Motor neuron (in vitro differentiated cells): ENCODE results near the gene KCNQ2. TPM values are rescaled to one million over a fixed set of nuclear protein-coding genes. Genes with fewer than 3 reads are reported as not detected.
"Not testable (repeated sequence)": the region's sequence is repeated elsewhere in the genome, so short reads cannot be mapped to it uniquely, and the experiment has no call there.

Experiments
- ATAC-seq, 8 experiments: fragments of 200-7000 bp; cut with Tn5 transposase; replicated peaks in 6 of 8; 2 replicates each; pipeline ENCODE4 v1.8.0; 2021; ENCODE audit warnings: mild to moderate bottlenecking in 8 of 8, moderate library complexity in 8 of 8
- H3K27ac ChIP-seq, 2 donors: fragments of 250-450 bp; sonication (Bioruptor Pico); 2 replicates each; pipeline ENCODE4 v1.9.0; 2021; ENCODE audit warnings: antibody characterized with exemption in 2 of 2, mild to moderate bottlenecking in 2 of 2, moderate library complexity in 1 of 2
- H3K4me1 ChIP-seq, 2 donors: fragments of 250-450 bp; sonication (Bioruptor Pico); replicated peaks in 1 of 2; 2 replicates each; pipeline ENCODE4 v1.6.1; 2021; ENCODE audit warnings: antibody characterized with exemption in 2 of 2, mild to moderate bottlenecking in 2 of 2, moderate library complexity in 1 of 2
- H3K4me3 ChIP-seq, 5 donors: fragments of 250-450 bp; sonication (Bioruptor Pico); 2 replicates each; pipeline ENCODE4 v1.9.0; 2021; ENCODE audit warnings: antibody characterized with exemption in 5 of 5, mild to moderate bottlenecking in 5 of 5, moderate library complexity in 4 of 5
- WGBS, 10 experiments: fragments of 450-650 bp; shearing (Covaris generic); methylation state at CpG; one replicate each; pipeline ENCODE4 v1.0.0; 2022; 5-methylcytosine and 5-hydroxymethylcytosine counted together
- in situ Hi-C, 9 experiments: fragments of 400-800 bp; cut with MboI; loops; one replicate each; pipeline ENCODE4 v1.15.0; 2021; ENCODE audit warnings: low sequenced_read_pairs in 9 of 9, low pct_unique_long_range_greater_than_20kb in 2 of 9; ENCODE audit not compliant: unreplicated experiment in 9 of 9
- total RNA-seq, 8 experiments: library from RNA; unstranded; fragments of 300-600 nt; gene quantifications; 2 replicates each; pipeline versions ENCODE4 v1.2.3 to v1.2.4, GENCODE V29; 2022

Gene KCNQ2
- total RNA-seq, 8 experiments from 2014 or later: 0.18 to 124 (median 58.4) TPM

DNA sequence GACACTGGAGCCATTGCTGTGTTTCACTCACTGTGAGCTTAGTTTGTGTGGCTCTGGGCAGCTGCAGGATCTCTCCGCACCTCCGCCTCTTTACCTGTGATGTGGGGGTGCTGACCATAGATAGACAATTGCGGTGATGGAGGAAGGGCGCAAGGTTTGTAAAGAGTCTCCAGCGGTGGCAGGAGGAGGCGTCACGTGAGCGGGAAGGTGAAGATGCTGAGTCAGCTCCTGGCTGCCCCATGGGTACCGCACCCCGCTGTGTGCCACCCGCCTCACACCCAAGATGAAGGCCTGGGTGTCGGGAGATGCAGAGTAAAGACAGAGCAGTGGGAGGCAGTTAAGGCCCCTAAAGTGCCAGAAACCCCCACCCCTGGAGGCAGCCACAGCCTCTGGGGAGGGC is 9.0 kb upstream of the KCNQ2 start:
- Histone ChIP-seq H3K27ac (no peak overlapping the region), H3K4me3 (no peak overlapping the region), H3K4me1 (peaks cover 33 to 36% of the 10 kb centered on the region in 2 donors)
- no peak for ATAC-seq
- WGBS, 10 experiments: 0 to 100% (median 80%) methylated on average over 1 to 7 of the region's 12 CpGs; no CpG with 5 or more reads in 4 of the 10 experiments
- in situ Hi-C loops: no loop called here

DNA sequence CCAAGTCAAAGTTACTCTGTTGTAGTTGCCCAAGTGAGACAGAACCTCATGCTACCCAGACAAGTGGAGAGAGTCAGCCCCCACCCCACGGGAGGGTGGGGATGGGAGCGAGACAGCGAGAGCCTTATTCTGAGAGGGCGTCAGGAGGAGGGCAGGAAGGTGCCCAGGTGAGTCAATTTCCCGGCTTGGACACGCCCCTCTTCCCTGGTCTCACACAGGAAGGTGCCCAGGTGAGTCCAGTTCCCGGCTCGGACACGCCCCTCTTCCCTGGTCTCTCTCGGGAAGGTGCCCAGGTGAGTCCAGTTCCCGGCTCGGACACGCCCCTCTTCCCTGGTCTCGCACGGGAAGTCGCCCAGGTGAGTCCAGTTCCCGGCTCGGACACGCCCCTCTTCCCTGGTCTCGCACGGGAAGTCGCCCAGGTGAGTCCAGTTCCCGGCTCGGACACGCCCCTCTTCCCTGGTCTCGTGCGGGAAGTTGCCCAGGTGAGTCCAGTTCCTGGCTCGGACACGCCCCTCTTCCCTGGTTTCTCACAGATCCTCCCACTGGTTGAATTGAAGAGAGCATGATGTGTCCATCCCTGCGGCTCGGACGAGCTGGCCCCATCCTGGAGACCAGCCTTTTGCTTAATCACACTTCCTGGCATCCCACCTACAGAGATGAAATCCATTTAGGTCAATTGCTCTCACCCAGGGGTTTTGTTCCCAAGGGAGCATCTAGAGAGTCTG is 7.4 kb upstream of the KCNQ2 start:
- WGBS, 10 experiments: 71 to 100% (median 86%) methylated on average over 2 to 12 of the region's 32 CpGs; no CpG with 5 or more reads in 6 of the 10 experiments
- in situ Hi-C loops, ATAC-seq, H3K27ac ChIP-seq, H3K4me3 ChIP-seq: not testable (repeated sequence)
- peaks cover 33 to 40% of the 10 kb centered on the region in 2 donors for H3K4me1 ChIP-seq

DNA sequence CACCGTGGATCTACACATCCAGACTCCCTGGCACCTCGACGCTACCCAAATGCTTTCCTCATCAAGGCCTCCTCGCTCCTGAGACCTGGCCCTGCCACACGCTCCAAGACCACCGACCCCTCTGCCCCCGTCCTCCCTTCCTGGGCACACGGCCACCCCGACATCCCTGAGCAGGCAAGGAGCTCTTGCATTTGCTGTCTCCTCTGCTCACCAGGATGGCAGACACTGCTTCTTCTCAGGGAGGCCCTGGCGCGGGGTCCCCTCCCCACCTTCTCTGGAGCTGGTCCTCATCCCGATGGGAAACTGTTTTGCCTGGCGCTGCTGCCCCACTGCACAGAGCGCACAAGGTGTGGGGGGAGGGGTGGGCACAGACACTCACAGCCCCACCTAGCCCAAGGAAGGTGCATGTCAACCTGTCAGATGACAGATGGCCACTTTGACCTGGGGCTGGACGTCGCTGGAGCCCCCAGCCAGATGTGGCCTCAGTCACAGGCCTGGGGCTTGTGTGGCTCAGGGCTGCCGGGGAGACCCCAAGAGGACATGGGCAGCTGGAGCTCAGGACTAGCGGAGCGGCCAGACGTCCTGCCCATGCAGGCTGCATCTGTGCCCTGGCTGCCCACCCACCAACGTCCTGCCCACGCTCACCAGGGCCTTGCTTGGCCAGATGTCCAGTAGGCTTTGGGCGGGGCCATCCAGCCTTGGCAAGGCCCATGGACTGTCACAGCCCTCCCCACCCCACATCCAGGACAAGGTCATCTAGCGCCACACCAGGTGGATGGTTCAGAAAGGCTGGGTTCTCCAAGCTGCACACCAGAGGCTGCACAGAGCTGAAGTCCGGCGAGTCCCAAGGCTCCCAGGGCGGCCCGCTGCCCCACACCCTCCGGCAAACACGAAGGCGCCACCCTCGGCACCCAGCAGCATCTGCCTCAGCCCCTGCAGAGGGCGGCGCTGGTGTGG is 6.2 kb upstream of the KCNQ2 start:
- in situ Hi-C loops: no loop called here
- H3K27ac ChIP-seq: no peak overlapping the region
- 83 to 100% methylated on average over 5 to 8 of the region's 34 CpGs; no CpG with 5 or more reads in 8 of the 10 experiments for WGBS, 10 experiments

DNA sequence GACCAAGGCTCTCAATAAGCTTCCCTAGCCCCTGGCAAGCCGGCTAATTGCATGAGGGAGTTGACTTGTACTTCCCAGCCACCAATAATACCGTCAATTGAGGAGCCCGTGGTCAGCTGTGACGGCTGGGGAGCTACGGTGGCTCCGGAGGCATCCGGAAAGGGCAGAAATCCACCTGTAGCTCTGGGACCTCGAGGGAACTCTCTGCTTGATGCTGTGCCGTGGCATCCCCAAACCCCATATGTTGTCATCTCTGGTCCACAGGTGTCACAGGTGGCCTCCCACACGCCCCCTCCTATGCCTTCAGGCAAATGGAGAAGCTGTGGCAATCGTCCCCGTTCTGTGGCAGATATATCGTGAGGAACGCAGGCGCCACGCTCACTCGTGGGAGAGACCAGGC is 5.5 kb upstream of the KCNQ2 start:
- in situ Hi-C loops: no loop called here
- no peak overlapping the region for H3K27ac ChIP-seq
- 33 to 80% (median 41%) methylated on average over 1 to 9 of the region's 17 CpGs; no CpG with 5 or more reads in 3 of the 10 experiments for WGBS, 10 experiments
- H3K4me1 ChIP-seq: peaks cover 27 to 45% of the 10 kb centered on the region in 2 donors
- ATAC-seq: no peak
- no peak overlapping the region for H3K4me3 ChIP-seq

More for the DNA sequence above, 6.2 kb upstream of the KCNQ2 start:
- peaks cover 27 to 43% of the 10 kb centered on the region in 2 donors for H3K4me1 ChIP-seq
- ATAC-seq: no peak
- no peak overlapping the region for H3K4me3 ChIP-seq

DNA sequence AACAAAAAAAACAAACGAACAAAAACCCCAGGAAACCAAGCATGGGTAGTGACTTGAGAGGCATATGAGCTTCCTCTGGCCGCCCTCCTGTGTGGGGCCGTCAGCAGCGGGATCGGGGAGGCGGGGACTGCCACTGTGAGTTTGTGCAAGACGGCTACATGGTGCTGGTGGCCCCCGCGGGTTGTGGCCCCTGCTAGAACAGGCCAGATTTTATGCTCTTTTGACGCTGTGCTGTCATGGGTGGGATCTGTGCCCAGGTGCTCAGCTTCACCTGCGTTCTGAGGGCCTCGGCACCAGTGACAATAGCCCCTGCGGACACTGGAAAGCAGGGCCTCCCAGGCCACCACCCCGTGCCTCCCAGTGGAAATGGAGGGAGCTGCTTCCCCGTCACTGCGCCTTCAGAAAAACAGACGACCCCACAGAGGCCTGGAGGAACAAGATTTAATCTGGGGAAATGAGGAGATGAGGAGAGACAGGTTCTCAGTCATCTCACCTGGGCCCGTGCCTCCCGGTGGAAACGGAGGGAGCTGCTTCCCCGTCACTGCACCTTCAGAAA is 4.7 kb upstream of the KCNQ2 start:
- WGBS, 10 experiments: 0 to 58% (median 20%) methylated on average over 1 to 15 of the region's 21 CpGs; no CpG with 5 or more reads in 4 of the 10 experiments

DNA sequence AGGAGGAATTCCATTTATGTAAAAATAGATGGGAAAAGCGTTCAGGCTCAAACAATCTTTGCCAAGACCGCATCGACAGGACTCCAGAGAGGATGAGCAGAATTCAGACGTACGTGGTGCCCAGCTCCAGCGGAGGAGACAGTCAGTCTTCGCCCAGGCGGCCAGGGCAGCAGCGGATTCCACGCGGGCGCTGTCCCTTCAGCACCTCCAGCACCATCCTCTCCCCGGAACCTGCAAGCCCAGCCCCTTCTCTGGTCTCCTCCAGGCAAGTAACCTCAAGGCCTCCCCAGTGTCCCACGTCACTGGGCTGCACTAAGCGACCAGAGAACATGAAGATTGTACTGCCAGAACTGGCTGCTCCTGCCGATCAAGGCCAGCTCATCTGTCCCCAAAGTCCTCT is 2.8 kb upstream of the KCNQ2 start:
- peak in 4 of 8 experiments; percentile 10 to 68 (median 48) for ATAC-seq
- H3K4me3 ChIP-seq: no peak overlapping the region
- H3K27ac ChIP-seq: no peak overlapping the region
- in situ Hi-C loops: no loop called here
- H3K4me1 ChIP-seq: peaks cover 23 to 42% of the 10 kb centered on the region in 2 donors
- 0 to 25% (median 22%) methylated on average over 1 to 12 of the region's 16 CpGs; no CpG with 5 or more reads in 4 of the 10 experiments for WGBS, 10 experiments

More for the DNA sequence above, 4.7 kb upstream of the KCNQ2 start:
- no peak overlapping the region for H3K4me3 ChIP-seq
- no peak for ATAC-seq
- no peak overlapping the region for H3K27ac ChIP-seq
- H3K4me1 ChIP-seq: peaks cover 20 to 38% of the 10 kb centered on the region in 2 donors
- in situ Hi-C loops: no loop called here

DNA sequence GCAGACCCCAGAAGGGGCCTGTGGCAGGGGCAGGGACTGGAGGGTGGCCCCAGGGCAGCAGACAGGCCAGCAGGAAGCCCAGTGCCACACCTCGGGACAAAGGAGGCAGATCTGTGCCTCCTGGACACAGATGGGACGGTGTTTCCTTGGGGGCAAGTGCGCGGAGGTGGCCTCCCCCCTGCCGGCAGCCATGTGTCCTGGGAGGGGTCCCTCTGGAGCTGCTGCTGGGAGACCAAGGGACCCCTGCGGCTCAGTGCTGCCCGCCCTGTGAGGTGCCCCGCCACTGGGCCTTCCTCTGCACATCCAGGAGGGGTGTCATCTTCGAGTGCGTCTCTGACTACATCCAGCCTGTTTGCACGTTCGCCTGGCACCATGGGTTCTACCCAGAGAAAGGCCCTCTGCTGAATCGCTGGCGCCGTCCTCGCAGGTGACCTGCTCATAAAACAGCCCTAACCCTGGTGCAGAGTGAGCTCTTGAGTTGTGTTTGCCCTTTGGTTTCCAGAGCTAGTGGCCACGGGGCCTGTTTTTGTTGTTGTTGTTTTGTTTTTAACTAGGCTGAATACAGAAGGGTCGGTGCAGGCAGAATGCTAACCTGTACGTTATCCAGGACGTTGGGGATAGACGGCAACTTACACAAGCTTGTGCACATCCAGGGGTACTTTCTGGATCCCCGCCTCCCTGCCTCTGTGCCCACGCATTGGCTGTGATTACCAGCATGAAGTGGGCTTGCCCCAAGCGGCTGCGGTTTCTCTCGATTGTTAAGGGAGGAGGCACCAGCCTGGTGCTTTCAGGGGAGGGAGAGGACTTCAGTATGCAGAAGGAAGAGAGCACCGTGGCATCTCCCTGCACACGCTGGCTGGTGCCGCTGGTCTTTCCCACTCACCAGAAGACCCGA is 1.3 kb upstream of the KCNQ2 start:
- H3K4me3 ChIP-seq: no peak overlapping the region
- ATAC-seq: peak in 1 of 8 experiments; percentile 1
- in situ Hi-C loops: no loop called here
- H3K27ac ChIP-seq: no peak overlapping the region
- peaks cover 37 to 55% of the 10 kb centered on the region in 2 donors for H3K4me1 ChIP-seq
- WGBS, 10 experiments: 7 to 64% (median 37%) methylated on average over 3 to 18 of the region's 30 CpGs; no CpG with 5 or more reads in 6 of the 10 experiments

DNA sequence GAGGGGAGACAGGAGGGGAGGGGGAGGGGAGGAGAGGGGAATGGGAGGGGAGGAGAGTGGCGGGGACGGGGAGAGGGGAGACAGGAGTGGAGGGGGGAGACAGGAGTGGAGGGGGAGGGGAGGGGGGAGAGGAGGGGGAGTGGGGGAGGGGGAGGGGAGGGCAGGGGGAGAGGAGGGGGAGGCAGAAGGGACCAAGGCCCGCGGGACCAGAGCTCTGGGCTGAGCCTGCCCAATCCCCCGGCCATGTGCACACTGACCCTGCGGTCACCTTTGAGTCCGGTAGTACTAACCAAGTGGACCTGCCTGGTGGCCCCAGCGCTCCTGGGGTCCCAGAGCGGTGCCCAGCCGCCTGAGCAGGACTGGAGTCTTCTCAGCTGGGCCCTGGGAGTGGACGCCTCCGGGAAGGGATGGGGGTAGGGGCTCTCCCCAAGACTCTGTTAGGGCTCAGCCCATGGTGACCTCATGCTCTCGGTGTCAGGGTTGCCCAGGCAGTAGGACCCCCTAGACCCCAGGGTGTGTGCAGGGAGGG is 471 bp upstream of the KCNQ2 start:
- WGBS, 10 experiments: no CpG with 5 or more reads among the region's 13 CpGs
- H3K27ac ChIP-seq: no peak overlapping the region
- in situ Hi-C loops: no loop called here
- H3K4me1 ChIP-seq: peaks cover 38 to 47% of the 10 kb centered on the region in 2 donors
- H3K4me3 ChIP-seq: peak overlapping the region in 3 of 5 donors; percentile 9 to 25 (median 19)
- peak in 5 of 8 experiments; percentile 2 to 36 (median 15) for ATAC-seq

DNA sequence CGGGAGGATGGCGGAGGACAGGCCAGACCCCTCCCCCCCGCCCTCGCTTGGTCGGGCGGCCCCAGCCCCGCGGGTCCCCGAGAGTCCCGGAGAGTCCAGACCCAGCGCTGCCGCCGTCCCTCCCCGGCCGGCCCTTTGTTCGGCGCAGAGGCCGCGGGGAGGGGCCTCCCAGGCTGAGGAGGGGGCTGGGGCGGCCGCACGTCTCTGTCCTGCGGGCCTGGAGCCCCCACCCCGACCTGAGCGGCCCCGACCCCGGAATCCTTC is 806 bp downstream of the KCNQ2 start:
- ATAC-seq: peak in 6 of 8 experiments; percentile 16 to 66 (median 58)
- WGBS, 10 experiments: no CpG with 5 or more reads among the region's 27 CpGs
- Histone ChIP-seq H3K4me3 (peak overlapping the region; percentile 57 to 96 (median 88)), H3K27ac (peak overlapping the region; percentile 64 to 77), H3K4me1 (peaks cover 38 to 41% of the 10 kb centered on the region in 2 donors)
- in situ Hi-C loops: no loop called here

DNA sequence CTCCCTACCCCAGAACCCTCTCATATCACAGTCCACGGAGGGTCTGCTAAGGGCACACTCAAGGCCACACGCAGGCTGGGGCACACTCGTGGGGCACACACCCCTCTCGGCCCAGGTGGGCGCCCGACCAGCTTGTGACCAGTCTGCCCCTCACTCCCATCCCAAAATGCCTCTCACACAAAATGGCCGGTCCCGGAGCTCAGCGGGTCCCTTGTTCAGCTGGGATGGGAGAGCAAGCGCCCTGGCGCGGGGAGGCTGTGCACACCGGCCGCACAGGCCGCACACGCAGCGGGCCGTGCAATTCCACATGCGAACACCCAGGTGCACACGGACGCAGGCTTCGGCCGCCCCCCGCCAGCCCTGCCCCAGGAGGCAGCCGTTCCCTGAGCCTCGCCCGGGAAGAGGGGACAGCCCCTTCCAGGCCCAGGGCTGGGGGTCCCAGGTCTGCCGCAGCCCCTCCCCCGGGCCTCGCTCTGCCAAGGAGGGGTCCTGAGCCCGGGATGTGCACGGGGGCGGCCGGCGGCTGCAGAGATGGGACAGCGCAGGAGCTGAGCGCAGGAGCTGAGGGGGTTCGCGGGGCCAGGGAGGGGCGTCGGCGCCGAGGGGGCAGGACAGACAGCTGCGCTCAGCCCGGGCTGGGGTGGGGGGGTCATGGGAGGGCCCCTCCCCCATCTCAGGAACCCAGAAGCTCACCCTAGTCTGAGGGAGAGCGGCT is 1.3 kb downstream of the KCNQ2 start:
- WGBS, 10 experiments: 2 to 17% (median 8%) methylated on average over 2 to 10 of the region's 46 CpGs; no CpG with 5 or more reads in 6 of the 10 experiments
- peak overlapping the region; percentile 57 to 96 (median 88) for H3K4me3 ChIP-seq
- H3K27ac ChIP-seq: peak overlapping the region; percentile 64 to 77
- H3K4me1 ChIP-seq: peaks cover 38 to 41% of the 10 kb centered on the region in 2 donors
- in situ Hi-C loops: no loop called here
- ATAC-seq: peak in 6 of 8 experiments; percentile 11 to 52 (median 42)

DNA sequence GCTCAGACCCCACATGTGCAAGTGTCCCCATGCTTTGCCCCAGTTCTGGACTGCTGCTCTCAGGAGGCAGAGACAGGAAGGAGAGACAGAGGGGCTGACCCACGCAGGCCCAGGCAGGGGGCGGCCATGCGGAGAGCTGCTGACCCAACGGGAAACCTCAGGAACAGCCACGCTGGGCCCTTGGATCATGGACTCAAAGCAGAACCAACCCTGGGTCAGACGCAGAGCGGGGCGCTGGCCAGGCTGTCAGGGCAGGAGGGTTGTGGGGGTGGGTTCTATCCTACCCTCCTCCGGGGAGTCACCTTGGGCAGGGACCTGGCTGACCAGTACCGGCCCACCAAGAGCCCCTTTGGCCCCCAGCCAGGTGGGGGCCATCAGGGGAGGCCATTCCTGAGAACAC is 2.0 kb downstream of the KCNQ2 start:
- Histone ChIP-seq H3K27ac (peak overlapping the region; percentile 64 to 77), H3K4me1 (peaks cover 42 to 45% of the 10 kb centered on the region in 2 donors), H3K4me3 (peak overlapping the region; percentile 57 to 96 (median 88))
- in situ Hi-C loops: no loop called here
- no CpG with 5 or more reads among the region's 10 CpGs for WGBS, 10 experiments
- no peak for ATAC-seq
